GM23338 (cell line): Measurements from ENCODE around the gene TMEM120B. TPM values are rescaled to one million over a fixed set of nuclear protein-coding genes. Genes with fewer than 3 reads are reported as not detected.

Experiments used
- ATAC-seq: fragments of 200-7000 bp; cut with Tn5 transposase; 3 replicates; pipeline ENCODE4 v1.9.1; 2020
- DNase-seq: peaks from one replicate; pipeline ENCODE4 v3.0.0-alpha.2; 2015; ENCODE audit warnings: low spot score
- H2AFZ ChIP-seq: fragments of 200-600 bp; sonication (generic); 2 replicates; pipeline ENCODE4 v1.8.0; 2016; ENCODE audit warnings: antibody characterized with exemption, mild to moderate bottlenecking, moderate library complexity
- H3F3A ChIP-seq: fragments of 200-600 bp; sonication (generic); replicated peaks from 2 replicates; pipeline ENCODE4 v1.8.0; 2017; ENCODE audit warnings: antibody characterized with exemption, mixed run types, low read depth
- H3K27ac ChIP-seq: fragments of 200-600 bp; sonication (generic); 2 replicates; pipeline ENCODE4 v1.6.1; 2016; ENCODE audit warnings: low read depth
- H3K27me3 ChIP-seq: fragments of 200-600 bp; sonication (generic); 2 replicates; pipeline ENCODE4 v1.8.0; 2016; ENCODE audit warnings: mild to moderate bottlenecking, mixed run types, moderate library complexity; ENCODE audit not compliant: insufficient read depth
- H3K36me3 ChIP-seq: fragments of 200-600 bp; sonication (generic); 2 replicates; pipeline ENCODE4 v1.8.0; 2016; ENCODE audit warnings: mild to moderate bottlenecking; ENCODE audit not compliant: insufficient read depth
- H3K4me1 ChIP-seq: fragments of 200-600 bp; sonication (generic); 2 replicates; pipeline ENCODE4 v1.8.0; 2016; ENCODE audit warnings: mild to moderate bottlenecking, moderate library complexity; ENCODE audit not compliant: insufficient read depth
- H3K4me2 ChIP-seq: fragments of 200-600 bp; sonication (generic); 2 replicates; pipeline ENCODE4 v1.7.1; 2017; ENCODE audit warnings: mixed run types
- H3K4me3 ChIP-seq: fragments of 200-600 bp; sonication (generic); 2 replicates; pipeline ENCODE4 v1.6.1; 2016; ENCODE audit warnings: mixed run types
- H3K79me2 ChIP-seq: fragments of 200-600 bp; sonication (generic); replicated peaks from 2 replicates; pipeline ENCODE4 v1.8.0; 2017; ENCODE audit warnings: mild to moderate bottlenecking; ENCODE audit not compliant: insufficient read depth
- H3K9me2 ChIP-seq: fragments of 200-600 bp; sonication (generic); 2 replicates; pipeline ENCODE4 v1.8.0; 2017; ENCODE audit not compliant: insufficient read depth
- H4K20me1 ChIP-seq: fragments of 200-600 bp; sonication (generic); replicated peaks from 2 replicates; pipeline ENCODE4 v1.8.0; 2017; ENCODE audit warnings: mild to moderate bottlenecking; ENCODE audit not compliant: insufficient read depth
- H3K27ac Mint-ChIP-seq: 2 replicates; pipeline ENCODE4 v1.8.0; 2020; ENCODE audit warnings: inconsistent platforms, mild to moderate bottlenecking, moderate library complexity, mixed read lengths
- H3K27me3 Mint-ChIP-seq: 3 replicates; pipeline ENCODE4 v1.8.0; 2022; ENCODE audit warnings: low read depth, mild to moderate bottlenecking, moderate library complexity, mixed read lengths, inconsistent platforms; ENCODE audit not compliant: insufficient read depth, poor library complexity
- H3K36me3 Mint-ChIP-seq: 3 replicates; pipeline ENCODE4 v1.8.0; 2021; ENCODE audit warnings: low read depth, mild to moderate bottlenecking, inconsistent platforms, moderate library complexity, mixed read lengths
- H3K4me1 Mint-ChIP-seq: 3 replicates; pipeline ENCODE4 v1.8.0; 2020; ENCODE audit warnings: mild to moderate bottlenecking, inconsistent platforms, mixed read lengths
- H3K4me3 Mint-ChIP-seq: 3 replicates; pipeline ENCODE4 v1.8.0; 2021; ENCODE audit warnings: moderate library complexity, mild to moderate bottlenecking, inconsistent platforms, mixed read lengths
- H3K9me3 Mint-ChIP-seq: 3 replicates; pipeline ENCODE4 v1.8.0; 2020; ENCODE audit warnings: moderate library complexity, mild to moderate bottlenecking, inconsistent platforms, mixed read lengths
- EZH2 ChIP-seq: fragments of 200-600 bp; sonication (generic); IDR thresholded peaks from one replicate; pipeline ENCODE4 v1.8.0; 2017; ENCODE audit warnings: antibody characterized with exemption, mild to moderate bottlenecking, low read depth; ENCODE audit not compliant: unreplicated experiment
- EZH2phosphoT487 ChIP-seq: fragments of 200-600 bp; sonication (generic); IDR thresholded peaks from one replicate; pipeline ENCODE4 v1.8.1; 2018; ENCODE audit warnings: antibody characterized with exemption; ENCODE audit not compliant: unreplicated experiment
- JUNB ChIP-seq: IDR thresholded peaks from one replicate; pipeline ENCODE4 v1.6.1; 2016; ENCODE audit warnings: antibody characterized with exemption; ENCODE audit not compliant: unreplicated experiment
- NANOG ChIP-seq: IDR thresholded peaks from 2 replicates; pipeline ENCODE4 v1.6.1; 2016; ENCODE audit warnings: antibody characterized with exemption, borderline replicate concordance
- POLR2AphosphoS5 ChIP-seq: IDR thresholded peaks from 2 replicates; pipeline ENCODE4 v1.6.1; 2016; ENCODE audit warnings: antibody characterized with exemption, low read depth
- STAT1 ChIP-seq: IDR thresholded peaks from one replicate; pipeline ENCODE4 v1.6.1; 2016; ENCODE audit warnings: antibody characterized with exemption; ENCODE audit not compliant: unreplicated experiment
- ZNF114 ChIP-seq: fragments of 250-450 bp; sonication (Bioruptor Pico); IDR thresholded peaks from 2 replicates; pipeline ENCODE4 v1.5.0; 2020; ENCODE audit warnings: mild to moderate bottlenecking, moderate library complexity
- ZNF331 ChIP-seq: fragments of 250-450 bp; sonication (Bioruptor Pico); IDR thresholded peaks from 2 replicates; pipeline ENCODE4 v1.5.0; 2020; ENCODE audit warnings: low read depth, mild to moderate bottlenecking, moderate library complexity
- polyA plus RNA-seq: library from polyadenylated mRNA; unstranded; fragments of >200 nt; fragmentation: Nextera tagmentation; extraction: Ambion mirVana; gene quantifications from 2 replicates; pipeline ENCODE4 v1.2.1, GENCODE V29; 2016
- total RNA-seq: library from RNA; depleted of rRNA; stranded (reverse); fragments of >200 nt; shearing (Covaris generic); gene quantifications from 2 replicates; pipeline ENCODE4 v1.2.3, GENCODE V29; 2014
- TF ChIP-seq, protein P1 (sequence below): IDR thresholded peaks from one replicate; pipeline ENCODE4 v1.6.1; 2018; ENCODE audit warnings: antibody characterized with exemption; ENCODE audit not compliant: unreplicated experiment
- TF ChIP-seq, protein P2 (sequence below): IDR thresholded peaks from 2 replicates; pipeline ENCODE4 v1.6.1; 2016; ENCODE audit warnings: antibody characterized with exemption
- TF ChIP-seq, protein P3 (sequence below): fragments of 250-450 bp; sonication (Bioruptor Pico); IDR thresholded peaks from 2 replicates; pipeline ENCODE4 v1.5.0; 2020; ENCODE audit warnings: mild to moderate bottlenecking, moderate library complexity
- TF ChIP-seq, protein P4 (sequence below), 2 experiments: fragments of 200-600 bp in 1 of 2; sonication (generic) in 1 of 2; conservative IDR thresholded peaks; 2 replicates each; pipeline versions ENCODE4 v1.5.1 to v1.6.1; 2016 to 2017; ENCODE audit warnings: antibody characterized with exemption in 2 of 2, low read depth in 2 of 2, mild to moderate bottlenecking in 2 of 2, moderate library complexity in 1 of 2

Gene TMEM120B
- total and polyA plus RNA-seq, 2 experiments from 2014 or later = 15.0 to 36.0 TPM

DNA sequence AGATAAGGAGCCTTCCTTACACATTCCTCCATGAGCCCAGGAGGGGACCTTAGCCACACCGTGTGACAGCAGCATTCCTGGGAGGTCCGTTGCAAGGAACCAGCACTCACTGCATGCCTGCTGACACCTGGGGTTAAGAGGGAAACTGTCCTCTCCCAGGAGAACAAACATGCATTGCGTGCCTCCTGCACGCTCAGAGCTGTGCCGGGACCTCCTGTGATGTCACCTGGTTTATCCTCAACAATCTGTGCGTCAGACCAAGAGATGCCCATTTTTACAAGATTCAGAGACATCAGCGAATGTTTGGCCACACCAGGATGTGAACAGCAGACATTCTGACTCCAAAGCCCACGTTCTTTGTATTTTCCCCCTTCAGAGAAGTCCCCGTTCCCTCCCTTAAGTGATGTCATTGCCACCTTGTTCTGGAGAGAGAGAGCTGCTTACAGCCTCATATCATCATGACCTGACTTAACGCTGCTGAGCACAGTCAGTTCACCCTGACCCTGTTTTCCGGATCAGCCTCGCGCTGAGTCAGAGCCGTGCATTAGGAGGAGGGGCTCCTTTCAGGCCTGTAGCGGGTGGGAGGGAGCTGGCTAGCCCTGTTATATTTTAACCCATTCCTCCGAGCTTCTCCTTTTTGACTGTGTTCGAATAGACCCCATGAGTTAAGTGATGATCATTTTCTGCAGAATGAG, 36.2 kb downstream of the TMEM120B start:
- peak; percentile 70 for ATAC-seq
- H3K9me3 Mint-ChIP-seq = no peaks in the 10 kb centered on the region
- H3K27ac ChIP-seq = peak overlapping the region; percentile 76
- H2AFZ ChIP-seq = no peak overlapping the region
- H3K4me3 Mint-ChIP-seq = no peak overlapping the region
- no peaks in the 10 kb centered on the region for H3K4me1 Mint-ChIP-seq
- H3K27ac Mint-ChIP-seq = peak overlapping the region; percentile 53
- H3K4me2 ChIP-seq = no peak overlapping the region
- no peaks in the 10 kb centered on the region for H3K4me1 ChIP-seq
- H4K20me1 ChIP-seq = no peaks in the 10 kb centered on the region
- DNase-seq = peak; percentile 35
- peaks cover 8% of the 10 kb centered on the region; the same call in 1 of the 2 replicates for H3K79me2 ChIP-seq
- peaks cover 10% of the 10 kb centered on the region; the same call in 1 of the 2 replicates for H3F3A ChIP-seq
- TF ChIP-seq, protein P1, sequence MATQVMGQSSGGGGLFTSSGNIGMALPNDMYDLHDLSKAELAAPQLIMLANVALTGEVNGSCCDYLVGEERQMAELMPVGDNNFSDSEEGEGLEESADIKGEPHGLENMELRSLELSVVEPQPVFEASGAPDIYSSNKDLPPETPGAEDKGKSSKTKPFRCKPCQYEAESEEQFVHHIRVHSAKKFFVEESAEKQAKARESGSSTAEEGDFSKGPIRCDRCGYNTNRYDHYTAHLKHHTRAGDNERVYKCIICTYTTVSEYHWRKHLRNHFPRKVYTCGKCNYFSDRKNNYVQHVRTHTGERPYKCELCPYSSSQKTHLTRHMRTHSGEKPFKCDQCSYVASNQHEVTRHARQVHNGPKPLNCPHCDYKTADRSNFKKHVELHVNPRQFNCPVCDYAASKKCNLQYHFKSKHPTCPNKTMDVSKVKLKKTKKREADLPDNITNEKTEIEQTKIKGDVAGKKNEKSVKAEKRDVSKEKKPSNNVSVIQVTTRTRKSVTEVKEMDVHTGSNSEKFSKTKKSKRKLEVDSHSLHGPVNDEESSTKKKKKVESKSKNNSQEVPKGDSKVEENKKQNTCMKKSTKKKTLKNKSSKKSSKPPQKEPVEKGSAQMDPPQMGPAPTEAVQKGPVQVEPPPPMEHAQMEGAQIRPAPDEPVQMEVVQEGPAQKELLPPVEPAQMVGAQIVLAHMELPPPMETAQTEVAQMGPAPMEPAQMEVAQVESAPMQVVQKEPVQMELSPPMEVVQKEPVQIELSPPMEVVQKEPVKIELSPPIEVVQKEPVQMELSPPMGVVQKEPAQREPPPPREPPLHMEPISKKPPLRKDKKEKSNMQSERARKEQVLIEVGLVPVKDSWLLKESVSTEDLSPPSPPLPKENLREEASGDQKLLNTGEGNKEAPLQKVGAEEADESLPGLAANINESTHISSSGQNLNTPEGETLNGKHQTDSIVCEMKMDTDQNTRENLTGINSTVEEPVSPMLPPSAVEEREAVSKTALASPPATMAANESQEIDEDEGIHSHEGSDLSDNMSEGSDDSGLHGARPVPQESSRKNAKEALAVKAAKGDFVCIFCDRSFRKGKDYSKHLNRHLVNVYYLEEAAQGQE = no peak
- no peak for TF ChIP-seq NANOG
- TF ChIP-seq, protein P2, sequence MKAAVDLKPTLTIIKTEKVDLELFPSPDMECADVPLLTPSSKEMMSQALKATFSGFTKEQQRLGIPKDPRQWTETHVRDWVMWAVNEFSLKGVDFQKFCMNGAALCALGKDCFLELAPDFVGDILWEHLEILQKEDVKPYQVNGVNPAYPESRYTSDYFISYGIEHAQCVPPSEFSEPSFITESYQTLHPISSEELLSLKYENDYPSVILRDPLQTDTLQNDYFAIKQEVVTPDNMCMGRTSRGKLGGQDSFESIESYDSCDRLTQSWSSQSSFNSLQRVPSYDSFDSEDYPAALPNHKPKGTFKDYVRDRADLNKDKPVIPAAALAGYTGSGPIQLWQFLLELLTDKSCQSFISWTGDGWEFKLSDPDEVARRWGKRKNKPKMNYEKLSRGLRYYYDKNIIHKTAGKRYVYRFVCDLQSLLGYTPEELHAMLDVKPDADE = no peak
- TF ChIP-seq EZH2 = no peak
- no peak for TF ChIP-seq JUNB
- TF ChIP-seq, protein P3, sequence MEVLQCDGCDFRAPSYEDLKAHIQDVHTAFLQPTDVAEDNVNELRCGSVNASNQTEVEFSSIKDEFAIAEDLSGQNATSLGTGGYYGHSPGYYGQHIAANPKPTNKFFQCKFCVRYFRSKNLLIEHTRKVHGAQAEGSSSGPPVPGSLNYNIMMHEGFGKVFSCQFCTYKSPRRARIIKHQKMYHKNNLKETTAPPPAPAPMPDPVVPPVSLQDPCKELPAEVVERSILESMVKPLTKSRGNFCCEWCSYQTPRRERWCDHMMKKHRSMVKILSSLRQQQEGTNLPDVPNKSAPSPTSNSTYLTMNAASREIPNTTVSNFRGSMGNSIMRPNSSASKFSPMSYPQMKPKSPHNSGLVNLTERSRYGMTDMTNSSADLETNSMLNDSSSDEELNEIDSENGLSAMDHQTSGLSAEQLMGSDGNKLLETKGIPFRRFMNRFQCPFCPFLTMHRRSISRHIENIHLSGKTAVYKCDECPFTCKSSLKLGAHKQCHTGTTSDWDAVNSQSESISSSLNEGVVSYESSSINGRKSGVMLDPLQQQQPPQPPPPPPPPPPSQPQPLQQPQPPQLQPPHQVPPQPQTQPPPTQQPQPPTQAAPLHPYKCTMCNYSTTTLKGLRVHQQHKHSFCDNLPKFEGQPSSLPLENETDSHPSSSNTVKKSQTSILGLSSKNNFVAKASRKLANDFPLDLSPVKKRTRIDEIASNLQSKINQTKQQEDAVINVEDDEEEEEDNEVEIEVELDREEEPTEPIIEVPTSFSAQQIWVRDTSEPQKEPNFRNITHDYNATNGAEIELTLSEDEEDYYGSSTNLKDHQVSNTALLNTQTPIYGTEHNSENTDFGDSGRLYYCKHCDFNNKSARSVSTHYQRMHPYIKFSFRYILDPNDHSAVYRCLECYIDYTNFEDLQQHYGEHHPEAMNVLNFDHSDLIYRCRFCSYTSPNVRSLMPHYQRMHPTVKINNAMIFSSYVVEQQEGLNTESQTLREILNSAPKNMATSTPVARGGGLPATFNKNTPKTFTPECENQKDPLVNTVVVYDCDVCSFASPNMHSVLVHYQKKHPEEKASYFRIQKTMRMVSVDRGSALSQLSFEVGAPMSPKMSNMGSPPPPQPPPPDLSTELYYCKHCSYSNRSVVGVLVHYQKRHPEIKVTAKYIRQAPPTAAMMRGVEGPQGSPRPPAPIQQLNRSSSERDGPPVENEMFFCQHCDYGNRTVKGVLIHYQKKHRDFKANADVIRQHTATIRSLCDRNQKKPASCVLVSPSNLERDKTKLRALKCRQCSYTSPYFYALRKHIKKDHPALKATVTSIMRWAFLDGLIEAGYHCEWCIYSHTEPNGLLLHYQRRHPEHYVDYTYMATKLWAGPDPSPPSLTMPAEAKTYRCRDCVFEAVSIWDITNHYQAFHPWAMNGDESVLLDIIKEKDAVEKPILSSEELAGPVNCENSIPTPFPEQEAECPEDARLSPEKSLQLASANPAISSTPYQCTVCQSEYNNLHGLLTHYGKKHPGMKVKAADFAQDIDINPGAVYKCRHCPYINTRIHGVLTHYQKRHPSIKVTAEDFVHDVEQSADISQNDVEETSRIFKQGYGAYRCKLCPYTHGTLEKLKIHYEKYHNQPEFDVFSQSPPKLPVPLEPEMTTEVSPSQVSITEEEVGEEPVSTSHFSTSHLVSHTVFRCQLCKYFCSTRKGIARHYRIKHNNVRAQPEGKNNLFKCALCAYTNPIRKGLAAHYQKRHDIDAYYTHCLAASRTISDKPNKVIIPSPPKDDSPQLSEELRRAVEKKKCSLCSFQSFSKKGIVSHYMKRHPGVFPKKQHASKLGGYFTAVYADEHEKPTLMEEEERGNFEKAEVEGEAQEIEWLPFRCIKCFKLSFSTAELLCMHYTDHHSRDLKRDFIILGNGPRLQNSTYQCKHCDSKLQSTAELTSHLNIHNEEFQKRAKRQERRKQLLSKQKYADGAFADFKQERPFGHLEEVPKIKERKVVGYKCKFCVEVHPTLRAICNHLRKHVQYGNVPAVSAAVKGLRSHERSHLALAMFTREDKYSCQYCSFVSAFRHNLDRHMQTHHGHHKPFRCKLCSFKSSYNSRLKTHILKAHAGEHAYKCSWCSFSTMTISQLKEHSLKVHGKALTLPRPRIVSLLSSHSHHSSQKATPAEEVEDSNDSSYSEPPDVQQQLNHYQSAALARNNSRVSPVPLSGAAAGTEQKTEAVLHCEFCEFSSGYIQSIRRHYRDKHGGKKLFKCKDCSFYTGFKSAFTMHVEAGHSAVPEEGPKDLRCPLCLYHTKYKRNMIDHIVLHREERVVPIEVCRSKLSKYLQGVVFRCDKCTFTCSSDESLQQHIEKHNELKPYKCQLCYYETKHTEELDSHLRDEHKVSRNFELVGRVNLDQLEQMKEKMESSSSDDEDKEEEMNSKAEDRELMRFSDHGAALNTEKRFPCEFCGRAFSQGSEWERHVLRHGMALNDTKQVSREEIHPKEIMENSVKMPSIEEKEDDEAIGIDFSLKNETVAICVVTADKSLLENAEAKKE (CRISPR knock-in tag) = no peak
- no peak for TF ChIP-seq EZH2phosphoT487
- TF ChIP-seq POLR2AphosphoS5 = no peak
- TF ChIP-seq, protein P4, sequence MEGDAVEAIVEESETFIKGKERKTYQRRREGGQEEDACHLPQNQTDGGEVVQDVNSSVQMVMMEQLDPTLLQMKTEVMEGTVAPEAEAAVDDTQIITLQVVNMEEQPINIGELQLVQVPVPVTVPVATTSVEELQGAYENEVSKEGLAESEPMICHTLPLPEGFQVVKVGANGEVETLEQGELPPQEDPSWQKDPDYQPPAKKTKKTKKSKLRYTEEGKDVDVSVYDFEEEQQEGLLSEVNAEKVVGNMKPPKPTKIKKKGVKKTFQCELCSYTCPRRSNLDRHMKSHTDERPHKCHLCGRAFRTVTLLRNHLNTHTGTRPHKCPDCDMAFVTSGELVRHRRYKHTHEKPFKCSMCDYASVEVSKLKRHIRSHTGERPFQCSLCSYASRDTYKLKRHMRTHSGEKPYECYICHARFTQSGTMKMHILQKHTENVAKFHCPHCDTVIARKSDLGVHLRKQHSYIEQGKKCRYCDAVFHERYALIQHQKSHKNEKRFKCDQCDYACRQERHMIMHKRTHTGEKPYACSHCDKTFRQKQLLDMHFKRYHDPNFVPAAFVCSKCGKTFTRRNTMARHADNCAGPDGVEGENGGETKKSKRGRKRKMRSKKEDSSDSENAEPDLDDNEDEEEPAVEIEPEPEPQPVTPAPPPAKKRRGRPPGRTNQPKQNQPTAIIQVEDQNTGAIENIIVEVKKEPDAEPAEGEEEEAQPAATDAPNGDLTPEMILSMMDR (conservative IDR thresholded peaks at IDR 0.05; ENCODE audit: low read depth in 2 of 2) = no peak
- TF ChIP-seq ZNF331 (CRISPR knock-in tag) = no peak
- no peak for TF ChIP-seq STAT1
- no peak for TF ChIP-seq ZNF114 (CRISPR knock-in tag)
- H3K4me3 ChIP-seq = no peak overlapping the region
- no peaks in the 10 kb centered on the region for H3K27me3 Mint-ChIP-seq
- peaks cover 18% of the 10 kb centered on the region for H3K36me3 Mint-ChIP-seq
- no peaks in the 10 kb centered on the region; the same call in 1 of the 2 replicates for H3K9me2 ChIP-seq
- no peaks in the 10 kb centered on the region; the same call in 1 of the 2 replicates for H3K36me3 ChIP-seq
- no peaks in the 10 kb centered on the region for H3K27me3 ChIP-seq
